ENCODE measurements around the gene SCUBE3. TPM values are rescaled to one million over a fixed set of nuclear protein-coding genes. Genes with fewer than 3 reads are reported as not detected.

Gene SCUBE3
- polyA plus RNA-seq, 3 donors = 0.01 to 0.25 (median 0.11) TPM

GRCh38 chr6:35178932-35179832 lies 34.6 kb upstream of the SCUBE3 start:
- H3K27ac ChIP-seq (ENCODE audit: low read depth, low read length) = no peak overlapping the region
- 79 to 88% (median 86%) methylated on average over 5 of the region's 5 CpGs for WGBS, 3 donors

DNA sequence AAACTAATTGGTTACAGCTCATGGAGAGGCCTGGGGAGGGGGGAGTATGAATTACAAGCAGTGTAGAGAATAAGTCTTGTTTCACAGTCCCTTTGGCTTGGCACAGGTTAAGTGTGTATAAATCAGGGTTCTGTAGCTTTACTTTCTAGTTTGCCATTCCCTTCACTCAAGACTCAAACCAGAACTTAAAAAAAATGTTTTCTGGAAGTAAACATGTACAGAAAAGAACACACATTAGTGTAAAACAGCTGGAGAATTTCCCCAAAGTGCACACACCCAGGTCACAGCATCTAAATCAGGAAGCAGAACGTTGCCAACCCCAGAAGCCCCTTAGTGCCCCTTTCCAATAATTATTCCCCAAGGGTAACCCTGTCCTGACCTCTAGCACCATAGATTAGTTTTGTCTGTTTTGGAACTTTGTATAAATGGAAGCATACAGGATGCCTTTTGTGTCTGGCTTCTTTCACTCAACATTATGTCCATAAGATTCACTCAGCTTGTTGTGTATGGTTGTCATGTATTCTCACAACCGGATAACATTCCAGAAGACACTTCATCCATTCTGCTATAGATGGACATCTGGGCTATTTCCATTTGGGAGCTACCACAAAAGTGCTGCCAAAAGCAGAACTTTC lies 33.7 kb upstream of the SCUBE3 start:
- no peak overlapping the region for H3K27ac ChIP-seq (ENCODE audit: low read depth, low read length)
- WGBS, 3 donors = 55 to 62% (median 56%) methylated on average over 2 of the region's 2 CpGs

GRCh38 chr6:35181308-35181932 lies 32.3 kb upstream of the SCUBE3 start:
- 59 to 66% (median 65%) methylated on average over 5 of the region's 5 CpGs for WGBS, 3 donors
- H3K27ac ChIP-seq (ENCODE audit: low read depth, low read length) = no peak overlapping the region

DNA sequence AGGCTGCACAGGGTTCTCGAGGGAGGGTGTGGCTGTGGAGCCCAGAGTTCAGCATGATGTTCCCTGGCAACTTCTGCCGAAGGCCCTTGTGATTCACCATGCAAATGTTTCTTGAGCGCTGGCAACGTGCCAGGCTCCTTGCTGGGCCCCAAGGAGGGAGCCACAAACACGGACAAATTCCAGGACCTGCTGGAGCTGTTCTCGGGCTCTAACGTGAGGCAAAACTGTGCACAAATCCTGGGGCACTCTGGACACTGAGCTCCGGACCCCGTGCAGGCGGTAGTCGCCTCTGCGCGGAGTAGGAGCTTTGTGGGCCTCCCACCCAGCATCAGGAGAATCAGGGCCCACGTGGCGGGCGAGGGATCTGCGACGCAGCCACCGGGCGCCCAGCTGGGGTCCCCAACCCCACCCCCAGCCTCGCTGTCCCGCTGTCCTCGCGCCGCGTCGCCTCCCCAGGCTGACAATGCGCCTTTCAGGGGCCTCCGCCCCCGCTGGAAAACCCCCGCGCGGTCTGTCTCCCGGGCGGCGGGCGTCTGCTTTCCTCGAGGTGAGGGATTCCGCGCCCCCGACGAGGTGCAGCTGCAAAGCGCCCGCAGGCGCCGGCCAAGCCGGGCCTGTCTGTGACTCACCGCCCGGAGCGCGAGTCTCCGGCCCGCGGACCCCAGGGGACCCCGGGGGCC lies 31.7 kb upstream of the SCUBE3 start:
- no peak overlapping the region for H3K27ac ChIP-seq (ENCODE audit: low read depth, low read length)
- WGBS, 3 donors = 34 to 39% (median 37%) methylated on average over 53 to 55 of the region's 55 CpGs

DNA sequence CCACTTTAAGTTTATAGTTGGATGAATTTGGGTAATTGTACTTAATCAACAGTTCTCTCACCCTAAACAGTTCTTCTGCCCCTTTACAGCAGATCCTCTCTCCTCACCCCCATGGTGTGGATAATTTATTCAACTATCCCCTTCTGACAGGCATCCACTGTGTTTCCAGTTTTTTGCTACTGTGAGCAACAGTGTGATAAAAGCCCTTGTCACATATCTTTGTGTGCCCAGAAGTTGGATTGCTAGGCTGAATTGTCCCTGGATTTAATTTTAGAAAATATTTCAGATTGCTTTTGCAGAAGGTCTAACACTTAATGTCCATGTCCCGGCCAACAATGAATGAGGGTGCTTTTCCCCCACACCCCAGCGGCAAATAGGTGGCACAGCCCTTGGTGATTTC lies 30.5 kb upstream of the SCUBE3 start:
- 95 to 98% (median 98%) methylated on average over 2 of the region's 2 CpGs for WGBS, 3 donors

DNA sequence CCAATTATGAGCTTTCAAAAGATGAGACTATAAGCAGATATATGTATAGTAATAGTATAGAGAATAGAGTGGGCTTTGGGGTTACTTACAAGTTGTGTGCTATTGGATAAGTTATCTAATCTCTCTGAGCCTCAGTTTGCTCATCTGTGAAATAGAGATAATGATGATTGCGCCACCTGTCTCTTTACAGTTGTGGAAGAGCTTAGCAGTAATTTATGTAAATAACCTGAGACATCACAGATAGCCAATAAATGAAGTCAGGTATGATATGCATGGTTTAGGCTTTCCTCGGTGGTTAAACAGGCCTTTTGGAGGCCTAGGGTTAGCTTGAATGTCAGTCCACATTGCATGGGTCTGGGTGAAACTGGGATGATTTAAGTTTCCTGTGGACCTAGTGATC lies 29.8 kb upstream of the SCUBE3 start:
- WGBS, 3 donors = 91 to 97% (median 96%) methylated on average over 2 of the region's 2 CpGs
- H3K27ac ChIP-seq (ENCODE audit: low read depth, low read length) = no peak overlapping the region

More for the DNA sequence above, 30.5 kb upstream of the SCUBE3 start:
- no peak overlapping the region for H3K27ac ChIP-seq (ENCODE audit: low read depth, low read length)

DNA sequence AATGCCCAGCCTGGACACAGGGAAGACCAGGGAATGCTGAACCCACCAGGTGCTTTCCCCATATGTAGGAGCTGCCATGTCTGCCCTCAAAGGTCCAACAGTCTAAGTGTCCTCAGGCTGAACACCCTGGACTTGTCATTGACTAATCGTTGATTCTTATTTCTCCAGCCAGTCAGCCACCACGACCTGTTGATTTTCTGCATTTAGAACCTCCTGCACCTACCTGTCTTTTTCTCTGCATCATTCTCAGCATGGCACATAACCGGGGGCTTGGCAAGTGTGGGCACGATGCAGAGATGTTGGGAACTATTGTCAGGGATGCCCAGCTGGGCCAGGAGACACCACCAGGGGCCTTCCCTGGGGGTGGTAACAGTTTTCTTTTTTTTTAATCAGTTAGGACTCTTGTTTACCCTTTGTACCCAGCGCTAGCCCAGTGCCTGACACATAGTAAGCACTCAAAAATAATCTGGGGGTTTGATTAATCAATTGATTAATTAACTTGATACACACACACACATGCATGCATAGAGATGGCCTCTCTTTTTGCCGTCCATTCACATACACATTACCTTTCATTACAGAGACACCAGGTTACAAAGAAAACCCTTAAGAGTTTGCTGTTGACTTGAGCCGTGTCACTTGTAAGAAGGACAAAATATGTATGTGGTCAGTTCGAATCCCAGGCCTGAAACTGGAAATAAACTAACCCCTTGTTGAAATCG lies 29.0 kb upstream of the SCUBE3 start:
- whole genome bisulfite sequencing, 3 donors = 59 to 69% (median 66%) methylated on average over 9 of the region's 9 CpGs
- no peak overlapping the region for H3K27ac ChIP-seq (ENCODE audit: low read depth, low read length)

- WGBS, 3 donors = 15 to 24% (median 20%) methylated on average over 6 of the region's 6 CpGs
- H3K27ac ChIP-seq (ENCODE audit: low read depth, low read length) = no peak overlapping the region
Measured at GRCh38 chr6:35185302-35185681, 28.5 kb upstream of the SCUBE3 start.

DNA sequence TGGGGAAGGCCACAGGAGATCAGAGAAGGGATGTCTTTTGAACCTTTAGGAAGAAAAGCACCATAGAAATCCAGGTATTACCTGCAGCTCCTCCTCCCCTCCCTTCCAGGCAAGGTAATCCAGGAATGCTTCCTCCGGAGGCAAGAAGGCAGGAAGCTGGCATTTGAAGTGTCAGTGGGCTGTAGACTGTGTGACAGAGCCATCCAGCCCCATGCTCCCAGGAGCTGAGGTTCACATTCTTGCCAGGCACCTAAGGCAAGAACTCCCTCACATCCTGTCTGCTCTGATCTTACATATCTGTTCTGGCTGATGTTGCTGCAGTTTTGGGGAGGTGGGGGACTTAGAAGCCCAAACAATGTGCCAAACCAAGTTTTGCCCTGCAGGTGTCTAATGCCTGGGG lies 27.8 kb upstream of the SCUBE3 start:
- WGBS, 3 donors = 56 to 79% (median 73%) methylated on average over 1 of the region's 1 CpG
- H3K27ac ChIP-seq (ENCODE audit: low read depth, low read length) = no peak overlapping the region

- no peak overlapping the region for H3K27ac ChIP-seq (ENCODE audit: low read depth, low read length)
- WGBS, 3 donors = 96 to 99% (median 96%) methylated on average over 2 of the region's 2 CpGs
Measured at GRCh38 chr6:35186571-35186970, 27.2 kb upstream of the SCUBE3 start.

- WGBS, 3 donors = 80 to 91% (median 88%) methylated on average over 3 of the region's 3 CpGs
- H3K27ac ChIP-seq (ENCODE audit: low read depth, low read length) = no peak overlapping the region
Measured at GRCh38 chr6:35188886-35189285, 24.9 kb upstream of the SCUBE3 start.

GRCh38 chr6:35190306-35190705 lies 23.4 kb upstream of the SCUBE3 start:
- H3K27ac ChIP-seq (ENCODE audit: low read depth, low read length) = no peak overlapping the region

GRCh38 chr6:35191889-35192288 lies 21.9 kb upstream of the SCUBE3 start:
- 89 to 91% (median 90%) methylated on average over 11 of the region's 11 CpGs for WGBS, 3 donors
- no peak overlapping the region for H3K27ac ChIP-seq (ENCODE audit: low read depth, low read length)

GRCh38 chr6:35192301-35192860 lies 21.4 kb upstream of the SCUBE3 start:
- 89 to 95% (median 92%) methylated on average over 9 of the region's 9 CpGs for WGBS, 3 donors
- H3K27ac ChIP-seq (ENCODE audit: low read depth, low read length) = no peak overlapping the region

DNA sequence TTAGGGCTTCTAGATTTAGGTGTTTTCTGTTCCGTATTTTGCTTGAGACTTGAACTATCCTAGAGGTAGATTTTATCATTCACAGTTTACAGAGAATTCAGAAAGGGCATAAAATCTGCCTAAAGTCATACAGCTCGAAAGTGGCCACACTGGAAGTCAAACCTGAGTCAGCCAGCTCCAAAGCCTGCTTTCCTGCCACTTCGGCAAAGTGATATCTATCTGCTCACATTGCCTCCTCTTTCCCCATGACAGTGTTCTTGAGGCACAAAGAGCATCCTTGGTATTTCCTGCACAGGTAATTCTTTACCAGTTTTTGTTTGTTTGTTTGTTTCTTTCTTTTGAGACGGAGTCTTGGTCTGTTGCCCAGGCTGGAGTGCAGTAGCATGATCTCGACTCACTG lies 19.4 kb upstream of the SCUBE3 start:
- WGBS, 3 donors = 88 to 91% (median 90%) methylated on average over 5 of the region's 5 CpGs
- H3K27ac ChIP-seq (ENCODE audit: low read depth, low read length) = no peak overlapping the region

DNA sequence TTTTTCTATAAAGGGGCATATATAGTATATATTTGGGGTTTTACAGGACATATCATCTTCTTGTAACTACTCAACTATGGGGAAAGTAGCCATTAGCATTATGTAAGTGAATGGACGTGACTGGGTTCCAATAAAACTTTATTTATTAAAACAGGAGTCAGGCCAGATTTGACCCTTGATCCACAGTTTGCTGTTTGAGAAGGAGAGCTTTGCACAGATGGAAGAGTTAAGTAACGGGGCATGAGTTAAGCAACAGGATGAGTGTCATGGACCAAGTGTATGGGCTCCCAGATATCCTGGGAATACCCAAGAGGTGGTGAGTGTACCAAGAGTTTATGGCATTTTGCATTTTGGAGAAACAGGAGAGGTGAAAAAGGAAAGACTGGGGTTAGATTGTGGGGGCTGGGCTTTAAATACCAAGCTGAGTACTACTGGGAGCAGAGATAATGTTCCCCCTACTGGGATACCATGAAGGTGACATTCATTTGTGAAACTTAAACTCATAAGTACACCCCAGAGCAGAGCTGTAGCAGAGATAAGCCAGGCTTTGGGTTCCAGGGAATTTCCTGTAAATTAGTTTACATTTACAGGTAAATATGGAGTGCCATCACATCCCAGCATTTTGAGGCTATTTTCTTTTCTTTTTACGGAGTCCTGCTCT lies 18.5 kb upstream of the SCUBE3 start:
- 82 to 87% (median 85%) methylated on average over 3 of the region's 3 CpGs for WGBS, 3 donors
- H3K27ac ChIP-seq (ENCODE audit: low read depth, low read length) = no peak overlapping the region

GRCh38 chr6:35197196-35197595 lies 16.6 kb upstream of the SCUBE3 start:
- WGBS, 3 donors = 72 to 84% (median 75%) methylated on average over 5 of the region's 5 CpGs
- H3K27ac ChIP-seq (ENCODE audit: low read depth, low read length) = no peak overlapping the region

DNA sequence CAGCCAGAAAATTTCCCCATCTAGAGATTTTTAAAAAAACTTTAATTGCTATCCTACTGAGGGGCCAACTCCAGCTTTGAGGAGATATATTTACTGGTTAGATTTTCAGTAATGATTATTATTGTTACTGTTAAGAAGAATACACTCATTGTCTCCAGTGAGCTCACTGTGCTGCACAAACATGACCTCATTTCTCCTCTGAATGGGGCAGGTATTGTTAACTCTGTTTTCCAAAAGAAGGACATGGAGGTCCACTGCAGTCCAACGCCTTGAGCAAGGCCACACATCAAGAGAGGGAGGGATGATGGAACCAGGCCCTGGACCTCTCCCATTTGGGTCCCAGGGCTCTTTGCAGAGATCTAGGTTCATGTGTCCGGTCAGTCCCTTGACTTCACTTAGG lies 13.9 kb upstream of the SCUBE3 start:
- H3K27ac ChIP-seq (ENCODE audit: low read depth, low read length) = no peak overlapping the region
- WGBS, 3 donors = 74 to 87% (median 78%) methylated on average over 2 of the region's 2 CpGs
